ENCODE data around the gene XIRP2.
"Not testable (repeated sequence)": the region's sequence is repeated elsewhere in the genome, so short reads cannot be mapped to it uniquely, and the experiment has no call there.

Gene XIRP2

DNA sequence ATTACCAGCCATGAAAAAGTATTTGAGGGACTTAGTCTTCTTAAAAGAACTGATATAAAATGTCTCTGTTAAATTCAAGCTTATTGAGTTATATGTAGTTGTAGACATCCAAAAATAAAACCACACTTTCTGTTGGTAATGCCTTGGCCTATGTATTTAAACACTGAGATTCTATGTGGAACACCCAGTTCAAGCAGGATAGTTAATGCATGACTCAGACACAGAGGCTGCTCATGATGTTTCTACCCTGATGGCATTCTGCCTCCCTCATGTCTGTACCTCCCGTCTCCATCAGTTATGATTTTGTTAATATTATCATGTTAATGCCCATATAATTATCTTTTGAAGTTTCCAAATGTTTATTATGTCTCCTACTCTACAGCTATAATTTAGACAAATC lies 164.5 kb downstream of the XIRP2 start:
- DNase-seq (ENCODE audit: low spot score): no peak

DNA sequence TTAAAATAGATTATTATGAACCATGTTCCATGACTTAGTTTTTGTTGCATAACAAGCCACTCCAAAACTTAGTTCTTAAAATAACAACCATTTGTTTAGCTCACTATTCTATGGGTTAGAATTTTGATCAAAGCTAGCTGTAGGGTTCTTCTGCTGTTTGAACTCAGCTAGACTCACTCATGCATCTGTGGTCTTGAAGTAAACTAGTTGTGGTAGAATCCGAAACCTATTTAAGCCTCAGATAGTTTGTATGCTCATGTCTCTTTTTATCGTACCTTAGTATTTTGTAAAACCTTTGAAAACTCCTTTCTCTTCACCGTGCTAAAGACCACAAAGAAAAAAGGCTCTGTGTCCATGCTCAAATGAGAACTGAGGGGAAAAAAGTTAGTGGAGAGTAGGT lies 166.6 kb downstream of the XIRP2 start:
- no peak for DNase-seq (ENCODE audit: low spot score)

DNA sequence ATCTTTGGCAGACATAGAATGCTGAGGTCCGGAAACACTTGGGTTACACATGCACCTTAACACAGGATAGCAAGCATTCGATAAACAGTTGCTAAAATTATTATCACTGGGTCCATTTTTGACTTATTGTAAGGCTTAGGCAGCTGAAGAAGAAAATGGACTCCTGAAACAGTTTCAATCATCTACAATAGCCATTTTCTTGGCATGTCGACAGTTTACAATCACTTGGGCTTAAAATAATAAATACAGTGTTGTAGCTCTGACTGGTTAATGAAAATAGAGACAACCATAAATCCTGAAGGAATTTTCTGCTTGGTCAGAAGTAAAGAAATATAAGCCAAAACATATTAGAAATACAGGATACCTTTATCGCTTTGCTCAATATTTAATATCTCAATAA lies 169.2 kb downstream of the XIRP2 start:
- no peak for DNase-seq (ENCODE audit: low spot score)

DNA sequence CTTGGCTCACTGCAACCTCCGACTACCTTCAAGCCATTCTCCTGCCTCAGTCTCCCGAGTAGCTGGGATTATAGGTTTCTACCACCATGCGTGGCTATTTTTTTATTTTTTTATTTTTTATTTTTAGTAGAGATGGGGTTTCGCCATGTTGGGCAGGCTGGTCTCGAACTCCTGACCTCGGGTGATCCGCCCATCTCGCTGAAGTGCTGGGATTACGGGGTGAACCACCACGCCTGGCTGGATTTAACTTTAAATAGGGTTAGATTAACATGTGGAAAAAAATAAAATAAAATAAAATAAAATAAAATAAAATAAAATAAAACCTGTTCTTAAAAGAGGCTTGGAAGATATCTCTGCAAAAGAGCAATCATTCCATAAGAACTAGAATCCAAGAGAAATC lies 170.9 kb downstream of the XIRP2 start:
- no peak for DNase-seq (ENCODE audit: low spot score)

DNA sequence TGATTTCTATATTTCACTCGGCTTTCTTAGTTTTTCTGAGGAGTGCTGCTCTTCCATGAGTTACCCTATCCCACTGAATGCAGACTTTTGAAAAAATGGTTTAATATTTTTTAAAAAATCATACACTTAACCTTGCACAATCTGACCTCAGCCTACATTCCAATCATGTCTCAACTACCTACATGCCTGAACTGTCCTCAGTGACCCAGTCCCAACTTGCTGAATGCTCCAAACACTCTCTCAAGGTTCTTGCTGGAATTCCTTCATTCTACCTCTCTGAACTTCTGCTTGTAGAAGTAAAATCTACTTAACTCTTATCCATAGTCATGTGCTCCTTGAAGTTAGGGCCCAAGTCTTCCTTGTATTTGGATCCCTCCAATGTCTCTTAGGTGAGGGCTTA lies 181.6 kb downstream of the XIRP2 start:
- DNase-seq (ENCODE audit: low spot score): no peak

DNA sequence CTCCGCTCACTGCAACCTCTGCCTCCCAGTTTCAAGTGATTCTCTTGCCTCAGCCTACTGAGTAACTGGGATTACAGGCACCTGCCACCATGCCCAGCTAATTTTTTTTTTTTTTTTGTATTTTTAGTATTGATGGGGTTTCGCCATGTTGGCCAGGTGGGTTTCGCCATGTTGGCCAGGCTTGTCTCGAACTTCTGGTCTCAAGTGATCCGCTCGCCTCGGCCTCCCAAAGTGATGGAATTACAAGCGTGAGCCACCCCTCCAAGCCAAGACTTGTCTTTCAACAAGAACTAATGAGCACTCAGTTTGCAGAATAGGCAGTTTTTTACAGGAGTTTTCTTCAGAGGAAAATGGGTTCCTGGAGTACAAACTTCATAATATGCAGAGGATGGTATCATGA lies 187.4 kb downstream of the XIRP2 start:
- DNase-seq (ENCODE audit: low spot score): not testable (repeated sequence)

DNA sequence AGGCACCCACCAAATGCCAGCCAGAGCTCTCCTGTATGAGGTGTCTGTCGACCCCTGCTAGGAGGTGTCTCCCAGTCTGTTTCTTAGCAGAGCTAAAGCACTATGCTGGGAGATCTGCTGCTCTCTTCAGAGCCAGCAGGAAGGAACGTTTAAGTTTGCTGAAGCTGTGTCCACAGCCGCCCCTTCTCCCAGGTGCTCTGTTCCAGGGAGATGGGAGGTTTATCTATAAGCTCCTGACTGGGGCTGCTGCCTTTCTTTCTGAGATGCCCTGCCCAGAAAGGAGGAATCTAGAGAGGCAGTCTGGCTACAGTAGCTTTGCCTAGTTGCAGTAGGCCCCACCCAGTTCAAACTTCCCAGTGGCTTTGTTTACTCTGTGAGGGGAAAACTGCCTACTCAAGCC lies 210.7 kb downstream of the XIRP2 start:
- not testable (repeated sequence) for DNase-seq (ENCODE audit: low spot score)

DNA sequence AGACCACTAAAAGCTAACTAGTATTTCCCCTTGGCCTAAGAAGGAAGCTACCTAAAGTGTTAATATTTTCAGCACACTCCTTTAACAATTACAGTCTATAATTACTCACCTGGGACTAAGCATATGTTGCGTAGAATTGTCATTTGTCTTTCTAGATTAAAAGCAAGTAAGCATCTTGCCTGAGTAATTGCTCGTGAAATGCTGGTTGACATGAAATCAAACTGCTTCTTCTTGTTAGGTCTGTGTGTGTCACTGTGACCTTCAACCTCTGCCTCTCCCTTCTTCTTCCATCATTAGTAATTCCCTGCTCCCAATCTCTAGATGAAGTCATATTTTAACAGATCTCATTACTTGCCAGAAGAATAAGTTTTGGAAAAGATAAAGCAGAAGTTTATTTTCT lies 212.2 kb downstream of the XIRP2 start:
- no peak for DNase-seq (ENCODE audit: low spot score)

DNA sequence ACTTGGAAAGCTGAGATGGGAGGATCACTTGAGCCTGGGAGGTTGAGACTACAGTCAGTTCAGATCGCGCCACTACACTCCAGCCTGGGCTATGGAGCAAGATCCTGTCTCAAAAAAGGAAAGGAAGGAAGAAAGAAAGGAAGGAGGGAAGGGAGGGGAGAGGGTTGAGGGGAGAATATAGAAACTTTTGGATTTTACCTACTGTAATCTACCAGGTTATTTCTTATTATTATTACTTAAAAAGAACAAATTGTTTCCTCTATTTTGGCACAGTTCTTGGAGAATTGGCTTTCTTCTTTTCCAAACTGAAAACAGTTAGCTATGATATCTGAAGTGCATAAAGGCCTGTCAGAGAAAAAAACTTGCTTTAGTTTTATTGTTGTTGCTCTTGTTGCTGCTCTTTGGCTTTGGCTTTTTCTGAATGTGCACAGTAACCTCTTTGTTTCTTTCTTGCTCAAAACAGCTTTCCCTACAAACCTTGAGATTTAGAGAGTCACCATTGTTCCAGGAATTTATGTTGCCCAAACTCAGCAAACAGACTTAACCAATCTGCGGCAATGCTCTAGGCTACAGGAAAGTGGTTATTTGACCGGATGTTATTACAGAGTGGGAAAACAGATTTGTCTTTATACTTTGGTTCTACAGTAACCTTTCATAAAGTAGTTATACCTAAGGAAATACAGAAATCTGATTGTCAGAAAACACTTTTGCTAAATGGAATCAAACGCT lies 214.9 kb downstream of the XIRP2 start:
- DNase-seq (ENCODE audit: low spot score): no peak

DNA sequence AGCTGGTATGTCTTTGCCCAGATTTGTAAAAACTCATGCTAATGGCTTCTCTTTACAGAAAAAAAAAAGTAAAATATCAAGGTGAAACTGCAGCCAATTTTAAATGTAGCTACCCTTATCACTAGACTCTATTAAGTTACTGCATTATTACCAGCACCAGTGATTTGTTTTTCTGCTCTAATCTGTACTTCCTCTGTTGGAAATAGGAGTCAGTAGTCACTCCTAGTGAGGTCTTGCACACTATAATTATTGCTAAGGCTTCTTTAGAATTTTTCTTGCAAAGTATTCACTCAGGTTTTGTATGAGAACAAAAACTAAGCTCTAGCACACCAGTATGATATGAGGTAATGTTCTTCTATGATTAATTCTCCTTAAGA lies 215.5 kb downstream of the XIRP2 start:
- no peak for DNase-seq (ENCODE audit: low spot score)

DNA sequence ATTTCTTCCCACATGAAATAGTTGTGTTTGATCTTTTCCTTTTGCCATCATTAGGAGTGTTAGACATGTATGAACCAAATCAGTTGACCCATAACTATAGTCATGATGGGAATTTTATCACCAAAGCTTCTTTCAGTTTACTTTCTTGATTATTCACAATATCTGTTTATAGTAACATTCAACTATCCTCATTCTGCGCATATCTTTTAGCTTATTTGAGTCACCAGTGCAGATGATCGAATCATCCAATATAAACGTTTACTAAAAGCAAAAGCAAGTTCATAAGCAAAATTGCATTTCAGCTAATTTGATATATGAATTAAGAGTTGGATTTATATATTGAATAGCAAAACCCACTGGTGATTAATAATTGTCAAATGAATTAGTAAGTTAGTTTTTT lies 216.4 kb downstream of the XIRP2 start:
- DNase-seq (ENCODE audit: low spot score): no peak

DNA sequence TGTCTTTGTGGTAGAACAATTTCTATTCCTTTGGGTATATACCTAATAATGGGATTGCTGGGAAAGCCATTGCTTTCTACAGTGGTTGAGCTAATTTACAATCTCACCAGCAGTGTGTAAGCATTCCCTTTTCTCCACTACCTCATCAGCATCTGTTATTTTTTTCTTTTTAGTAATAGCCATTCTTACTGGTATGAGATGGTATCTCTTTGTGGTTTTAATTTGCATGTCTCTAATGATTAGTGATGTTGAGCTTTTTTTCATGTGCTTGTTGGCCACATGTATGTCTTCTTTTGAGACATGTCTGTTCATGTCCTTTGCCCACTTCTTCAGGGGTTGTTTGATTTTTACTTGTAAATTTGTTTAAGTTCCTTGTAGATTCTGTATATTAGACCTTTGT lies 221.4 kb downstream of the XIRP2 start:
- DNase-seq (ENCODE audit: low spot score): not testable (repeated sequence)

DNA sequence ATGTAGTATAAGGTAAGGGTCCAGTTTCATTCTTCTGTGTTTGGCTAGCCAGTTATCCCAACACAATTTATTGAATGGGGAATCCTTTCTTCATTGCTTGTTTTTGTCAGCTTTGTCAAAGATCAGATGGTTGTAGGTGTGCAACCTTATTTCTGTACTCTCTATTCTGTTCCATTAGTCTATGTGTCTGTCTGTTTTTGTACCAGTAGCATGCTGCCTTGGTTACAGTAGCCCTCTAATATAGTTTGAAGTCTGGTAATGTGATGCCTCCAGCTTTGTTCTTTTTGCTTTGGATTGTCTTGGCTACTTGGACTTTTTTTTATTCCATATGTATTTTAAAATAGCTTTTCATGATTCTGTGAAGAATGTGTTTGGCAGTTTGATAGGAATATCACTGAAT lies 222.1 kb downstream of the XIRP2 start:
- DNase-seq (ENCODE audit: low spot score): no peak

DNA sequence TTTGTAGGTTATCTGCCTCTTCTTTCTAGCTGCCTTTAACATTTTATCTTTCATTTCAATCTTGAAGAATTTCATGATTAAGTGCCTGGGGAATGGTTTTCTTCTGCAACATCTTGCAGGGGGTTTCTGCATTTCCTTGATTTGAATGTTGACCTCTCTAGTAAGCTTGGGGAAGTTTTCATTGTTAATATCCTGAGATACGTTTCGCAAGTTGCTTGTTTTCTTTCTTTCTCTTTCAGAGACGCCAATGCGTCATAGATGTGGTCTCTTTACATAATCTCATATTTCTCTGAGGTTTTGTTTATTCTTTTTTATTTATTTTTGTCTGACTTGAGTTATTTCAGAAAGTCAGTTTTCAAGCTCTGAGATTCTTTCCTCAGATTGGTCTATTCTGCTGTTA lies 225.7 kb downstream of the XIRP2 start:
- no peak for DNase-seq (ENCODE audit: low spot score)

DNA sequence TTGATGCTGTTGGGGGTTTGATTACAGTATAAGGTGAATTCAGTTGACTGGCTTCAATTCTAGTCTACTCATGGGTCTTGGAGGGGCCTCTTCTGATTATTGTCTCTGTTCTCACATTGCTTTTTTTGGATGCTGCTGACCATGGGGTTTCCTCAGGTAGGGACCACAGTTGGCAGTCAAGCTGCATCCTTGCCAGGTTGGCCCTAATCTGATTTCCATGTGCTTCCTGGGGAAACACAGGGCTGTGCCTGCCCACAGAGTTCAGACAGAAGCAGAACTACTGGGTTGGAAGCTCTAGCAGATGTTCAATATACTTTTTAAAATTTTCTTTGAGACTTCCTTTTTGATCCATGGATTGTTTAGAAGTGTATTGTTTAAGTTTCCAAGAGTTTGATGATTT lies 227.3 kb downstream of the XIRP2 start:
- no peak for DNase-seq (ENCODE audit: low spot score)

DNA sequence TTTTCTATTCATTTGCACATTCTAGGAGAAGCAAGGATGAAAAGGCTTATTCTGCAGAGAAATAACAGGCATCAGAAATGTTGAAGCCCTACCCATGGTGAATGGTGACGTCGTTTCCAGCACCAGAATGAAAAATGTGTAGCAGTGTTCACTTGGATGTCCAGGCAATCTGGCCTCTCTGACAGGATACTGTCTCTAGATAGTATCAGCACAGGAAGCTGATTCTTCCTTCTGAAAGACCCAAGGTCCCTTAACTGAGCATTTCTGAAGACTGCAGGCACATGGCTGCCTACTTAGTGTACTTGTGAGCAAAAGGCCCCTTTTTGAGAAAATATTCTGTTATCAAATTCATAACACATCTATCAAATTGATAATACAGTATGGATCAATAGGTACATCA lies 234.1 kb downstream of the XIRP2 start:
- no peak for DNase-seq (ENCODE audit: low spot score)

DNA sequence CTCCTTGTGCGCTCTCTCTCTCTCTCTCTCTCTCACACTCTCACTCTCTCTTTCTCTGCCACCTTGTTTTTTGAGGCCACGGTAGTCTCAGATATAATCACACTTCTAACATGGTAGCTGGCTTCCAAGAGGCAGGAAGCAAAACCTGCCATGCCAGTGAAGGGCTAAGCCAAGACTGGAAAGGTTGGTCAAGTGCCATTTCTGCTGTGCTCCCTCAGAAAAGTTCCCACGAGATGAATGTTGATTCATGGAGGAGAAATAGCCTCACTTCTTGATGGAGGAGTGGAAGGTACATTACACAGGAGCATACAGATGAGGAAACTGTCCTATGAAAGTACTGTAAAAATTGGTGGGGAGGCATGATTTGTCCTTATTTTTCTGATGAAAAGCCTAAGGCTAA lies 237.9 kb downstream of the XIRP2 start:
- no peak for DNase-seq (ENCODE audit: low spot score)

DNA sequence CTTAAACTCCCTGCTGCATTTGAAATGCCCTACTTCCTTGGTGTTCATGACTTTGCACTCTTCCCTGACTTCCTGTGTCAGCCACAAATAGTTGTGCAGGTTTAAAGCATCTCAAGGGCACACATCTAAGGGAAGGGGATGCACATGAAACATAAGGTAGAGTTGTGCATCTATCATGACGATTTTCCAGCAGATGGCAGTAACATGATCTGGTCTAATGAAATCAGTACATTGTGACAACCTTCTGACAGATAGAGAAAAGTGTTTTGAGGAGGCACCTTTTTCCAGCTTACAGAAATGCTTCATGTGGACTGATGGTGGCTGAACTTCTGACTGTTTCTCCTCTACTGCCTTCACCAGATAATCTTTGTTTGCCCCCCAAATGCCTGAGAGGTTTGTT lies 238.9 kb downstream of the XIRP2 start:
- DNase-seq (ENCODE audit: low spot score): no peak

DNA sequence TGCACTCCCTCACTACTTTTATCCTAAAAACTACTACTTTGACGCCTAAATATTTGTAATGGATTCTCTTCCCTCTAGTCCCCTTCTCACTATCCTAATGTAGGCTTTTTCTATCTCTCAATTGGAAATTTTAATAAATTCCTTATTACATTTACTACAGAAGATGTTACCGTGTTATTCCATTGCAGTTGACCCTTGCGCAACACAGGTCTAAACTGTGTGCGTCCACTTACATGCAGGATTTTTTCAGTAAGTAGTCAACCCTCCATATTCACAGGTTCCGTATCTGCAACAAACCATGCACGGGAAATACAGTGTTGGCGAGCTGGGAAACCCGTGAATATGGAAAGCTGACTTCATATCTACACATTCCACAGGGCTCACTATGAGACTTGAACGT lies 239.8 kb downstream of the XIRP2 start:
- no peak for DNase-seq (ENCODE audit: low spot score)

DNA sequence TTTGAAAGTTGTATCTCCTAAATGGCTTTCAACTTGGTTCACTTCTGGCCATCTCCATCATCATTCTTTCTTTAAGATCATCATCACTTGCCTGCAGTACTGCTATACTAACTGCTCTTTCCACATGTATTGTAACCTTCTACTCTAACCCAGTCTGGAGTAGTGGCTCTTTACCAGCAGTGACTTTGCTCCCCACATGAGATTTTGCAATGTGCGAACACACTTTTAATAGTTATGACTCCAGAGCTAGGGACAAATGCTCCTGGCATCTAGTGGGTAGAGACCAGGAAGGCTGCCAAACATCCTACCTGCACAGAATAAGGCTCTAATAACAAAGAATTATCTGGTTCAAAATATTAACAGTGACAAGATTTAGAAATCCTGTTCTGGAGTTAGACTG lies 243.8 kb downstream of the XIRP2 start:
- no peak for DNase-seq (ENCODE audit: low spot score)

DNA sequence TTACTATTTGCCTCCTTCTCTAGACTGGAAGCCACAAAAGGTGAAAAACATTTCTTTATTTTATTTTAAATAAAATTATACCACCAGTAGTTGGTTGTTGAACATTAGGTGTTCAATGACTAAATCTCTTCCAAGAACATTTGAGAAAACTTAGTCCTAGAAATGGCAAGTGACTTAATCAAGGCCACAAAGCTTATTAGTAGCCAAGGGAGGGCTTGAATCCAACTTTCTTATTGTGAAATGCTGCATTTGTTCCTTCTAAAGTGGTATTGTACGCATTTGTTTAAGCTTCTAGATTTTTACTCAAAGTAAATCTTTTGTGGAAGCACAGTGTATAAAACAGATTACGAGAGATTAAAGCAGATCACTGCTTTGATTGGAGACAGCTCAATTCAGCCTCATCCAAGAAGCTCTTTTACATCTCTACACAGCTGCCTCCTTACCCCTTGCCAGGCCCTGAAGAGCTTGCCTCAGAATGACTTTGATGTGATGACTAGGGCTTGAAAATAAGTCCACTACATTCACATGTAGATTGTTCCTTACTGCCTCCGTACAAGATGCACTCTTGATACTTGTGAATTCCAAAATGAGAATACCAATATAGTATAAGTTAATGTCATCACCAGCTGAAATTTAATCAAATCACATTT lies 244.8 kb downstream of the XIRP2 start:
- DNase-seq (ENCODE audit: low spot score): no peak

DNA sequence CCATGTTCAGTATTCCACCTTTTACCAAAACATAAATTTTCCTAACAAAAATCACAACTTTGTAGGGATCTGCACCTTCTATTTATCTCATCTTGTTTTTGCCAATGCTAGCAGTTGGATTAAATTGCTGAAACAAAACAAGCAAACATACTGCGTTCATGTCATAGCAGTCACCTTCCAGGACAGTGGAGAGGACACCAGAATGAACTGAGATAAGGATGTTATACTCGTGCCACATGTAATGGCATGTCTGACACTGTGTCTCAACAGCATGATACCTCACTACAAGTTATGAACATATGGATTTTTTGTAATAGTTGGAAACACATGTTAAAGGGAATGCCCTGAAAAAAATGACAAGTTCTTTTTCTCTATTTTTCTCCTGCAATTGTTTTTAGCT lies 245.3 kb downstream of the XIRP2 start:
- DNase-seq (ENCODE audit: low spot score): no peak

DNA sequence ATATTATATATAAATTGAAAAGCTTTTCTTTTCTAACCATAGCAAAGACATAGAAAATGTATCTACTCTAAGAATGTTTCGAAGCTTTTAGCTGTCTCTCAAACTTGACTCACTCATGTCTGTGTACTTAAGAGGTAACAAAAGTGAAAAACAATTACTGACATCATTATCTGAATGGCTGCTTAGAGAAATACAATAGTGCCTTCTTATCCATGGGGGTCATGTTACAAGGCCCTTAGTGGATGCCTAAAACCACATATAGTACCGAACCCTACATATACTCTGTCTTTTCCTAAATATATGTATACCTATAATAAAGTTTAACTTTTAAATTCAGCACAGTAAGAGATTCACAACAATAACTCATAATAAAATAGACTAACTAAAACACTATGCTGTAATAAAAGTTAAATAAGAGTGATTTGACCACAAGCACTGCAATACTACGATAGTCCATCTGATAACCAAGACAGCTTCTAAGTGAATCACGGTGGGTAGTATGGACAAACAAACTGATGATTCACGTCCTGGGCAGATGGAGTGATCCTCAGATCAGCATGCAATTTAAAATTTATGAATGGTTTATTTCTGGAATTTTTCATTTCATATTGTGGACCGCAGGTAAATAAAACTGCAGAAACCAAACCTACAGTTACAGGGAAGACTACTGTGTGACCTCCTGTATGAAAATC lies 246.2 kb downstream of the XIRP2 start:
- DNase-seq (ENCODE audit: low spot score): no peak

DNA sequence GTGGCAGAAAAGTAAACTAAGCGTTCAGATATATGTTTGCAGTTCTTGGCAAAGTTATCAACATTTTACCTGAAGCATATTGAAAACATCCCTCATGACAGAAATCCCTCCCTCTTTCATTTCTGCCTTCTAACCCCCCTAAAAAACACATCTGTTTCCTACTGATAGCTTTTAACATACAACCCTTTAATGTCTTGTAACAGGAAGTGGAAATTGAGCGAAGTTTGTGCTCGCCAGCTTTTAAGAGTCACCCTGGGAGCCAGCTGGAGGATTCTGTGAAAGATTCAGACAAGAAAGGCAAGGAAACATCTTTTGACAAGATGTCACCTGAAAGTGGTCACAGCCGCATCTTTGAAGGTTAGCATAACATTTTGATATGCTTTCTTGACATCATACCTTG lies 247.4 kb downstream of the XIRP2 start:
- DNase-seq (ENCODE audit: low spot score): no peak
